LNCAP (cell line): ENCODE data around the gene KLF16.

Experiments
- CTCF ChIP-seq: fragments of 450-650 bp; IDR thresholded peaks from 2 replicates; pipeline ENCODE4 v1.5.1; 2017; ENCODE audit warnings: mild to moderate bottlenecking

KLF16 gene

GRCh38 chr19:1833540-1833939, 29.8 kb downstream of the KLF16 start:
- no peak for TF ChIP-seq CTCF

- no peak for TF ChIP-seq CTCF
Observed at GRCh38 chr19:1832046-1832663, 31.2 kb downstream of the KLF16 start.

DNA sequence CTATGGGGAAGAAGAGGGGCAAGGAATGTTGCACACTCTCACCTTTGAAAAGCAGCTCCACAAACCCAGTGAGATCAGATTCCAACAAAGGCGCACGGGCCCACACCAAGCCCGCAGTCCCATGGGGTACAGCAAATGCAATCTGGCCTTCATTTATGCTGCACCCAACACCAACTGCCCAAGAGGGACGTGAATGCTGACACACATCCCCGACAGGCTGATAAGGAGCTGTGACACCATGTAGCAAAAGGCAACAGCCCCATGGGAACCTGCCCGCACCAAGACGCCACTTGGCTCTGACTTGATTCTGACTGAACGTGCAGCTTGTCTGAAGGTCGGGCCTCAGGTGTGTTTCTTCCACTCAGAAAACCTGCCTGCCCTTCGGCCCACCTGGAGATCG, 32.4 kb downstream of the KLF16 start:
- TF ChIP-seq CTCF, result no peak

GRCh38 chr19:1830568-1830967, 32.8 kb downstream of the KLF16 start:
- no peak for TF ChIP-seq CTCF

GRCh38 chr19:1829958-1830357, 33.4 kb downstream of the KLF16 start:
- TF ChIP-seq CTCF, result no peak

DNA sequence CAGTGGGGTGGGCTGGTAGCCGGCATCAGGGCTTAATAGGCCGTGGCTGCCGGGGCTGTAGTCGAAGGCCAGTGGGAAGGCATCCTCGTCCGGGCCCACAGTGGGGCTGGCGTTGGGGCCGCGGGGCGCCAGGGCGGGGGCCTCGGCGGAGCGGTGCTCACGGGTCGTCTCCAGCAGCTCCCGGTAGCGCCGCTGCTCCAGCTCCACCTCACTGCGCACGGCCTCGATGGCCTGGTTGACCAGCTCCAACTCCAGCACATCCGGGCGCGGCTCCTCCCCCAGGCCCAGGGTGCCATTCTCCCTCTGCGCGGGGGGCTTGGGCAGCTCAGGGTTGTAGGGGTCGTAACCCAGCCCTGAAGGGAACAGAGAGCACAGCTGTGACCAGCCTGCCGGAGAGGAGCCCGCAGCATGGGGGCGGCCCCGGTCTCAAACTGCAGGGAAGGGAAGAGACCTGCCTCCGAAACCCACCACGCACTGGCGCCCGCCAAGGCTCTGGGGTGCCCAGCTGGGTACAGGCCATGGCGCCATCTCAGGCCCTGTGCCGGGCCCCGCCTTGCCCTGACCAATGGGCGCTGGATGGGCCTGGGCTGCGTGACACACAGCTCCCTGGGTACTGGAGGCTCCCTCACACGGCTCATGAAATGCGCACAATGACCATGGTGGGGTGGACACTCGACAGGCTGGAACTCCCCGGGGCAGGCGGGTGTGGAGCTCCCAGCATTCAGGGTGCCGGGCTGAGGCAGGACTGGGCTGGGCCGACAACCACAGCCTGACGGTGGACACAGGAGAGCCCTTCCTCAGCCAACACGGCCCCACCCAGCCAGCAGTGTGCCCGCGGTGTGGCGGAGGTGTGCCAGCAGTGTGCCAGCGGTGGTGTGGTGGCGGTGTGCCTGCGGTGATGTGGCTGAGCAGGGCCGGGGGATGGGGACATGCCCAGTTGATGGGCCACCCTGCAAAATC, 34.8 kb downstream of the KLF16 start:
- no peak for TF ChIP-seq CTCF

GRCh38 chr19:1827566-1828278, 35.7 kb downstream of the KLF16 start:
- TF ChIP-seq CTCF, result no peak
